ENCODE measurements around the gene CX3CL1.

Gene CX3CL1

DNA sequence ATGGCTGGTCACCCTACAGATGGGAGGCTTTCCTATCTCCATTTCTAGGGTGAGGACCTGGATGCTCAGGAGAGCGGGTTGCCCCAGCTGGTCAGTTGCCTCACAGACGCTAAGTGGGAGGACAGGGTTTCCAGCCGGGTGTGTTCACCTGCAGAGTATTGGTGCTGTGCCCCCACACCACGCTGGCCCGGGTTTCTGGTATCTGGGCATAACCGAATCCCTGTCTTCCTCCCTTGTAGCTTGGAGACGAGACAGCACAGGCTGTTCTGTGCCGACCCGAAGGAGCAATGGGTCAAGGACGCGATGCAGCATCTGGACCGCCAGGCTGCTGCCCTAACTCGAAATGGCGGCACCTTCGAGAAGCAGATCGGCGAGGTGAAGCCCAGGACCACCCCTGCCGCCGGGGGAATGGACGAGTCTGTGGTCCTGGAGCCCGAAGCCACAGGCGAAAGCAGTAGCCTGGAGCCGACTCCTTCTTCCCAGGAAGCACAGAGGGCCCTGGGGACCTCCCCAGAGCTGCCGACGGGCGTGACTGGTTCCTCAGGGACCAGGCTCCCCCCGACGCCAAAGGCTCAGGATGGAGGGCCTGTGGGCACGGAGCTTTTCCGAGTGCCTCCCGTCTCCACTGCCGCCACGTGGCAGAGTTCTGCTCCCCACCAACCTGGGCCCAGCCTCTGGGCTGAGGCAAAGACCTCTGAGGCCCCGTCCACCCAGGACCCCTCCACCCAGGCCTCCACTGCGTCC lies 9.7 kb downstream of the CX3CL1 start:
- DNase-seq (ENCODE audit: low read depth), result no peak
- TF ChIP-seq, protein P1, sequence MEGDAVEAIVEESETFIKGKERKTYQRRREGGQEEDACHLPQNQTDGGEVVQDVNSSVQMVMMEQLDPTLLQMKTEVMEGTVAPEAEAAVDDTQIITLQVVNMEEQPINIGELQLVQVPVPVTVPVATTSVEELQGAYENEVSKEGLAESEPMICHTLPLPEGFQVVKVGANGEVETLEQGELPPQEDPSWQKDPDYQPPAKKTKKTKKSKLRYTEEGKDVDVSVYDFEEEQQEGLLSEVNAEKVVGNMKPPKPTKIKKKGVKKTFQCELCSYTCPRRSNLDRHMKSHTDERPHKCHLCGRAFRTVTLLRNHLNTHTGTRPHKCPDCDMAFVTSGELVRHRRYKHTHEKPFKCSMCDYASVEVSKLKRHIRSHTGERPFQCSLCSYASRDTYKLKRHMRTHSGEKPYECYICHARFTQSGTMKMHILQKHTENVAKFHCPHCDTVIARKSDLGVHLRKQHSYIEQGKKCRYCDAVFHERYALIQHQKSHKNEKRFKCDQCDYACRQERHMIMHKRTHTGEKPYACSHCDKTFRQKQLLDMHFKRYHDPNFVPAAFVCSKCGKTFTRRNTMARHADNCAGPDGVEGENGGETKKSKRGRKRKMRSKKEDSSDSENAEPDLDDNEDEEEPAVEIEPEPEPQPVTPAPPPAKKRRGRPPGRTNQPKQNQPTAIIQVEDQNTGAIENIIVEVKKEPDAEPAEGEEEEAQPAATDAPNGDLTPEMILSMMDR (IDR thresholded peaks at IDR 0.05; ENCODE audit: control insufficient read depth, insufficient read depth, low read depth, low read length, missing control alignments), result no peak
- no peak overlapping the region for H3K4me3 ChIP-seq (ENCODE audit: control insufficient read depth, low read depth, low read length)

DNA sequence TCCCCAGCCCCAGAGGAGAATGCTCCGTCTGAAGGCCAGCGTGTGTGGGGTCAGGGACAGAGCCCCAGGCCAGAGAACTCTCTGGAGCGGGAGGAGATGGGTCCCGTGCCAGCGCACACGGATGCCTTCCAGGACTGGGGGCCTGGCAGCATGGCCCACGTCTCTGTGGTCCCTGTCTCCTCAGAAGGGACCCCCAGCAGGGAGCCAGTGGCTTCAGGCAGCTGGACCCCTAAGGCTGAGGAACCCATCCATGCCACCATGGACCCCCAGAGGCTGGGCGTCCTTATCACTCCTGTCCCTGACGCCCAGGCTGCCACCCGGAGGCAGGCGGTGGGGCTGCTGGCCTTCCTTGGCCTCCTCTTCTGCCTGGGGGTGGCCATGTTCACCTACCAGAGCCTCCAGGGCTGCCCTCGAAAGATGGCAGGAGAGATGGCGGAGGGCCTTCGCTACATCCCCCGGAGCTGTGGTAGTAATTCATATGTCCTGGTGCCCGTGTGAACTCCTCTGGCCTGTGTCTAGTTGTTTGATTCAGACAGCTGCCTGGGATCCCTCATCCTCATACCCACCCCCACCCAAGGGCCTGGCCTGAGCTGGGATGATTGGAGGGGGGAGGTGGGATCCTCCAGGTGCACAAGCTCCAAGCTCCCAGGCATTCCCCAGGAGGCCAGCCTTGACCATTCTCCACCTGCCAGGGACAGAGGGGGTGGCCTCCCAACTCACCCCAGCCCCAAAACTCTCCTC lies 10.4 kb downstream of the CX3CL1 start:
- H3K4me3 ChIP-seq (ENCODE audit: control insufficient read depth, low read depth, low read length), result no peak overlapping the region
- no peak for DNase-seq (ENCODE audit: low read depth)
- TF ChIP-seq, protein P1 (IDR thresholded peaks at IDR 0.05; ENCODE audit: control insufficient read depth, insufficient read depth, low read depth, low read length, missing control alignments), result no peak

- no peak overlapping the region for H3K4me3 ChIP-seq (ENCODE audit: control insufficient read depth, low read depth, low read length)
- TF ChIP-seq, protein P1 (IDR thresholded peaks at IDR 0.05; ENCODE audit: control insufficient read depth, insufficient read depth, low read depth, low read length, missing control alignments), result no peak
- DNase-seq (ENCODE audit: low read depth), result no peak
These were observed 11.3 kb downstream of the CX3CL1 start for GRCh38 chr16:57383276-57384247.

GRCh38 chr16:57384248-57385070 lies 12.2 kb downstream of the CX3CL1 start:
- DNase-seq (ENCODE audit: low read depth), result no peak
- TF ChIP-seq, protein P1 (IDR thresholded peaks at IDR 0.05; ENCODE audit: control insufficient read depth, insufficient read depth, low read depth, low read length, missing control alignments), result no peak
- H3K4me3 ChIP-seq (ENCODE audit: control insufficient read depth, low read depth, low read length), result no peak overlapping the region

- TF ChIP-seq, protein P1 (IDR thresholded peaks at IDR 0.05; ENCODE audit: control insufficient read depth, insufficient read depth, low read depth, low read length, missing control alignments), result no peak
- no peak for DNase-seq (ENCODE audit: low read depth)
- no peak overlapping the region for H3K4me3 ChIP-seq (ENCODE audit: control insufficient read depth, low read depth, low read length)
These were observed 12.8 kb downstream of the CX3CL1 start for GRCh38 chr16:57385083-57385482.

Measured in AG09309 (cell line).